DMS79 treated with DMSO at 0.1 percent for 48 hours (cell line): ENCODE data around the gene ERICH6B.
A peak's percentile ranks its signal among the peaks of the same experiment; 100 is the strongest.
"Not testable (repeated sequence)": the region's sequence is repeated elsewhere in the genome, so short reads cannot be mapped to it uniquely, and the experiment has no call there.

ENCODE experiments used
- DNase-seq: peaks from one replicate; lab custom pipeline; 2025; lab: John Stamatoyannopoulos, UW

Gene ERICH6B

DNA sequence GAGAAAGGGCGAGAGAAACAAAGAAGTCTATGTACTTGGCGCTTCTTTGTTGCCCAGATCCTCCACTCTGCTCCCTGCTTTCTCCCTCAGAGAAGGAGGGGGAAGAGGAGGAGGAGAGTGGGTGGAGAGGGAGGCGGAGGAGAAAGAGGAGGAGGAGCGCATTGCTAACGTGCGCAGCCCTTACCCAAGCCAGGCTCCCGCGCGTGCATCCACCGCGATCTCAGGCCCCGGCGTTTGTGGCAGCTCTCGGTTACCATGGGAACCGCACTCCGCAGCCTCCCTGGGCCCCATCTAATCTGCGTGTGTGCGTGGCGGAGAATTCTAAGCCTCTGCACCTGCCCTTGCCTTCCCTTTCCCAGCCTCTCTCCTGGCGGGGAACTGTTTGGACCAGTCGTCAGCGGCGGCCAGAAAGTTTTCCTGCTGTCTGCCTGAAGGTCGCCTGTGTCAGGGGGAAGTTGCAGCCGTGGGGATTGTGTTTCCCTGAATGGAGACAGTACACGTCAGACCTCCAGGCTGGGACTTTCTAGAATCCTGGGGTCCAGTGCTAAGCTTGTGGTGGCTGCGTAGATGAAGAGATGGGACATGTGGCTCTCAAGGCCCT lies at the start of gene ERICH6B:
Gene ERICH6B (minus strand): TSS at position 239 of the 601 bp plus-strand sequence. CDS start 18,734 bp downstream, outside the sequence.
- peak; percentile 38 for DNase-seq

DNA sequence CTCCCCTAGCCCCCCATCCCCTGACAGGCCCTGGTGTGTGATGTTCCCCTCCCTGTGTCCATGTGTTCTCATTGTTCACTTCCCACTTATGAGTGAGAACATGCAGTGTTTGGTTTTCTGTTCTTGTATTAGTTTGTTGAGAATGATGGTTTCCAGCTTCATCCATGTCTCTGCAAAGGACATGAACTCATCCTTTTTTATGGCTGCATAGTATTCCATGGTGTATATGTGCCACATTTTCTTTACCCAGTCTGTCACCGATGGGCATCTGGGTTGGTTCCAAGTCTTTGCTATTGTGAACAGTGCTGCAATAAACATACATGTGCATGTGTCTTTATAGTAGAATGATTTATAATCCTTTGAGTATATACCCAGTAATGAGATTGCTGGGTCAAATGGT lies 47.4 kb upstream of the ERICH6B start:
- DNase-seq: not testable (repeated sequence)

DNA sequence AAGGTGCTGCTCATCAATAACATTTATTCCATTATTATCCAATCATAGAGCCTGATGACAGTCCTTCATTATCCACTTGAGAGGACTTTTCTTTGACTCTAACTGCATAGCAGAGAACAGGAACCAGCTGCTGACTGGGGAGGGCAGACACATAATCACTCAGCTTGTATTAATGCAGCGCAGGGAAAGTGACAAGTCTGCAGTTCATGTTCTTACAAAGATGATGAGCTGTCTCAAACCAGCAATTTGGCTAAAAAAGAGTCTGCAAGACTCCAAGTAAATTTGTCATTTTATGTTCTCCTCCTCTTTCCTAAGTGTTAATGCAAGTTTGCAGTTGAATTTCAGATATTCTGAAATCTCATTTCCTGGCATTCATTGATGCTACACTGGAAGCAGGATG lies 46.6 kb upstream of the ERICH6B start:
- DNase-seq: no peak

DNA sequence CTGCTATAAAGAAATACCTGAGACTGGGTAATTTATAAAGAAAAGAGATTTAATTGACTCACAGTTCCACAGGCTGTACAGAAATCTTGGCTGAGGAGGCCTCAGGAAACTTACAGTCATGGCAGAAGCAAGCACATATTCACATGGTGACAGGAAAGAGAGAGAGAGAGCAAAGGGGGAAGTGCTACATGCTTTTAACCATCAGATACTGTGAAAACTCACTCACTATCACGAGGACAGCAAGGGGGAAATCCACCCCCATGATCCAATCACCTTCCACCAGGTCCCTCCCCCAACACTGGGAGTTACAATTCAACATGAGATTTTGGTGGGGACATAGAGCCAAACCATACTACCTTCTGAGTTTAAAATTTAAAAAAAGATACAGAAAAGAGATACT lies 44.9 kb upstream of the ERICH6B start:
- DNase-seq: not testable (repeated sequence)

DNA sequence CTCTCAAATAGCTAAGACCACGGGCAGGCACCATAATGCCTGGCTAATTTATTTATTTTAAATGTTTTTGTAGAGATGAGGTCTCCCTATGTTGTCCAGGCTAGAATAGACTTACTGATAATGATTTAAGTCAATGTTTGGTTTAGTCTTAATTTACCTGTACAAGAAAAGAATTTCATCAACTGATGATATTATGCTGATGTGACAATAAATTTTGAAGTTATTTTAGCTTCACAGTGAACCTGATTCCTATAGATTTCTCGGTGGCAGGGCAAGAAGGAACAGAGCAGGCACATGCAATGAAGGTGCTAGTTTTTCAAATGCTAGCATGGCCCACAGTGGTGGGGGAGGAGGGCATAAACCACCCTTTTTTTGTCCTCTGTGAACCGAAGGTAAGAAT lies 44.0 kb upstream of the ERICH6B start:
- DNase-seq: no peak

DNA sequence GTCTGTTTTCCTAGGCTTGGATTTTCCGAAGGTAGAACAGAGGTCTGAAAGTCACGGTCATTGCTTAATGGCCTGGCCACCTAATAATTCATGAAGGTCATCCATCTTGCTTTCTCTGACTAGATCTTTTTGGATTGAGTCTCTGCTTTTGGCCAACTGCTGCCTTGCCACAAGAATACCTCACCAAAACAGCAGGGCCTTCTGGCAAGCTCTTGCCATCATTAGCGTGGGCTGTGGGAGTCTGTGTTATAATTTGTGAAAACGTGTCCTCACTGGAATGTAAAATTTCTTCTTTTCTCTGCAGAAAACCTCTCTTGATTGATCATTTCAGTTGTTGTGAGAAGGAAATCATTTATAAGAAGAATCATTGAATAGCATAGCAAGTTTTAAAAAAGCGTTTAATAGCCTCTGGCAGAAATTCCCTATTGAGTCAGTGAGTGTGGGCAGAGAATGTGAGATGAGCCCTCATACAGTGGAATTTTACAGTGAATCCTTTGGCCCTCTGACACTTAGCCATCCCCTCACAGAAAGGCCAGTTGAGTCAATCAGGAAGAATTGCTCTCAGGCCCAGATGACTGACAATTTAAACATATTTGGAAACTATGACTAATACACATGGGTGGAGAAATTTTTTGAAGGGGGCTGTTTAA lies 43.2 kb upstream of the ERICH6B start:
- DNase-seq: no peak

DNA sequence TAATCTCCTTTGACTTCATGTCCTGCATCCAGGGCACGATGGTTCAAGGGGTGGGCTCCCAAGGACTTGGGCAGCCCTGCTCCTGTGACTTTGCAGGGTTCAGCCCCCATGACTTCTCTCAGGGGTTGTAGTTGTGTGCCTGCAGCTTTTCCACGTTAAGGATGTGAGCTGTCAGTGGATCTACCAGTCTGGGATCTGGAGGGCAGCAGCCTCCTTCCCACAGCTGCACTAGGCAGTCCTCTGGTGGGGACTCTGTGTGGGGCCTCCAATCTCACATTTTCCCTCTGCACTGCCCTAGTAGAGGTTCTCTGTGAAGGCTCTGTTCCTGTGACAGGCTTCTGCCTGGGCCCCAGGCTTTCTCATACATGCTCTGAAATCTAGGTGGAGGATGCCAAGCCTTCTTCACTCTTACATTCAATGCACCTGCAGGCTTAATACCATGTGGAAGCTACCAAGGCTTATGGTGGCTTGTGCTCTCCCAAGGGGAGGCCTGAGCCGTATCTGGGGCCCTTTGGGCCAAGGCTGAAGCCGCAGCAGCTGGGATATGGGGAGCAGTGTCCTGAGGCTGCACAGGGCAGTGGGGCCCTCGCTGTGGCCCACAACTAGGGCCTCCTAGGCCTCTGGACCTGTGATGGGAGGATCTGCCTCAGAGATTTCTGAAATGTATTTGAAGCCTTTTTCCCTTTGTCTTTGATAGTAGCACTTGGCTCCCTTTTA lies 39.3 kb upstream of the ERICH6B start:
- DNase-seq: no peak

DNA sequence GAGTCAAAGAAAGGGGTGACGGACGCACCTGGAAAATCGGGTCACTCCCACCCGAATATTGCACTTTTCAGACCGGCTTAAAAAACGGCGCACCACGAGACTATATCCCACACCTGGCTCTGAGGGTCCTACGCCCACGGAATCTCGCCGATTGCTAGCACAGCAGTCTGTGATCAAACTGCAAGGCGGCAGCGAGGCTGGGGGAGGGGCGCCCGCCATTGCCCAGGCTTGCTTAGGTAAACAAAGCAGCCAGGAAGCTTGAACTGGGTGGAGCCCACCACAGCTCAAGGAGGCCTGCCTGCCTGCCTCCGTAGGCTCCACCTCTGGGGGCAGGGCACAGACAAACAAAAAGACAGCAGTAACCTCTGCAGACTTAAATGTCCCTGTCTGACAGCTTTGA lies 29.7 kb upstream of the ERICH6B start:
- DNase-seq: not testable (repeated sequence)

DNA sequence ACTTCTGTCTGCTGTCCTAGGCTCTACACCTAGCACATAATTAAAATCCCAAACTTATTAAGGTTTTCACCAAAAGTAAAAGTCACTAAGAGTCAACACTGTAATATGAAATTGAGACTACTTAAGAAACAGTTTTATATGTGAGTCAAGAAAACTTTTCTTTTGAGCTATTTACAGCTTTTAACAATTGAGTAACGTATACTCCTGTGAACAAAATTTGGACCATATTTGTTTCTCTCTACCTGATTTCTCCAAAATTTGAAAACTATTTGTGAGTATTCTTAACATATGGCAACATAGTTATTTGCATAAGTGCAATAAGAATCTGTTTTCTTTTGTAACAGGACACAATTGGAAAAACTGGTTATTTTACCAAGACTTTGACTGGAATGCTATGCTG lies 26.6 kb upstream of the ERICH6B start:
- DNase-seq: not testable (repeated sequence)

DNA sequence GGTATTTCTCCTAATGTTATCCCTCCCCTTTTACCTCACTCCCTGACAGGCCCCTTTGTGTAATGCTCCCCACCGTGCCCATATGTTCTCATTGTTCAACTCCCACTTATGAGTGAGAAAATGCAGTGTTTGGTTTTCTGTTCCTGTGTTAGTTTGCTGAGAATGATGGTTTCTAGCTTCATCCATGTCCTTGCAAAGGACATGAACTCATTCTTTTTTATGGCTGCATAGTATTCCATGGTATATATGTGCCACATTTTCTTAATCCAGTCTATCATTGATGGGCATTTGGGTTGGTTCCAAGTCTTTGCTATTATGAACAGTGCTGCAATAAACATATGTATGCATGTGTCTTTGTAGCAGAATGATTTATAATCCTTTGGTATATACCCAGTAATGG lies 19.8 kb upstream of the ERICH6B start:
- not testable (repeated sequence) for DNase-seq

DNA sequence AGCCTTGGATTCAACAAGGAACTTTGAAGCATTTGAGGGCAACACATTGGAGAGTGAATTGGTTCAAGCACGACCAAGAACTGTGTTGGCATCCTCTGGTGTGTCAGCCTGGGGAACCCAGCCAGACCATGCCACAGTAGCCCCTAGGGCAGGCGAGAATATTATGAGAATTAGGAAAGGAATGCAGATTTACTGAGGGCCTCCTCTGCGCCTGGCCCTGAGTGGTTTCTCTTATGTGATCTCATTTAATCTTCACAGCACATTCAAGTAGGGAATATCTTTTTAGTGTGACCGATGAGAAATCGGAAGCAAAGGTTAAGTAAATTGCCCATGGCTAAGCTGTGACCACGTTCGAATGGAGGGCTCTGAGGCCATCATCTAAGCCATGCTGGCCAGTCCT lies 15.3 kb upstream of the ERICH6B start:
- no peak for DNase-seq

DNA sequence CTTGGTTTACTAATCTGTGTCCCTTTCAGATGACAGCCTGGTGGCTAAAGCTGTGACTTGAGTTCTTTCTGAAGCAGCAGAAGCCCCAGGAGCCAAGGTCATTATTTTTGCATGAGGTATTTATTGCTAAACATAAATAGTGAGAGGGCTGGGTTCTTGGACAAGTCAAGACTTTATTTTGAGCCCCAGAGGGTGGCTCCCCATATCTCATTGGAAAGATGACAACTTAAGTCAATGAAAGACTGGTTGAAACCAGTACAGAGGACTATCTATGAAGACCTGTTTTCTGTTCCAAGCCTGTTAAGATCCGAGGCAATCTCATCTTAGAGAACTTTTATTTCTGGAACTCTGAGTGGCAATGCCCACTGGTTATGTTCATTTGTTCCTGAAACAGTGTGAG lies 14.4 kb upstream of the ERICH6B start:
- no peak for DNase-seq

DNA sequence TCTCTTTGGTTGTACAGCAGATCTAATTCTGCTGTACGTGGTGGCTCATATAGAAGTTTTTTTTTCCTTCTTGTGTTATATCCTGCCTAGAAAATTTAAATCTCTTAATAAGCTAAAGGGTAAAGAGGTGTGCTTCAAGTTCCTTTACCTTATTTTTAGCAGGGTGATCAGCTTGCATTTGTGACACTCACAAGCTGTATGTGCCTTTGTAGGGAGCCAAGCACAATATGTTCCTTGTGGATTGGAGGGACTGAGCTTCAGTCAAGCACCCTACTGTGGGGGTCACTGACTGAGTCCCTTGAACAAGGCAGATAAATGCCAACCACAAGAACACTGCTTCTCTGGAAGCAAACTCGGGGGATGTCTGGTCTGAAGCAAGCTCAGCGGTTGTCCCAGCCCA lies 12.6 kb upstream of the ERICH6B start:
- DNase-seq: no peak

DNA sequence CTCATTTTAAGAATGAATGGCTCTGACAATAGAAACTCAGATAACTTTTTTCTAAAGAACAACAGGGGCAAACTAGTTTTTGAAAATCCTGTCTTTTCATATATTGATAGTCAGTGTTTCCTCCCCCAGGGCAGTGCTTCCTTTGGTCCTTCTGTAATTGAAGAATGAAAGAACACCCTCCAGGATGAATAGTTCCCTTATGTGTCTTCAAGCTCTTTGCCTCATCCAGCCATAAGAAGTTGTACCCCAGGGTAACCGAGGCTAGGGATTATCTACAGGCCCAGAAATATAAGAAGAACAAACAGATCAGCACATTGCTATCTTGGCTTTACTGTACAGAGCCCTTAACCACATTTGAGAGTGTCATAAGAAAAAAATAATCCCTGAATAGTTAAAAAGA lies 12.1 kb upstream of the ERICH6B start:
- no peak for DNase-seq

DNA sequence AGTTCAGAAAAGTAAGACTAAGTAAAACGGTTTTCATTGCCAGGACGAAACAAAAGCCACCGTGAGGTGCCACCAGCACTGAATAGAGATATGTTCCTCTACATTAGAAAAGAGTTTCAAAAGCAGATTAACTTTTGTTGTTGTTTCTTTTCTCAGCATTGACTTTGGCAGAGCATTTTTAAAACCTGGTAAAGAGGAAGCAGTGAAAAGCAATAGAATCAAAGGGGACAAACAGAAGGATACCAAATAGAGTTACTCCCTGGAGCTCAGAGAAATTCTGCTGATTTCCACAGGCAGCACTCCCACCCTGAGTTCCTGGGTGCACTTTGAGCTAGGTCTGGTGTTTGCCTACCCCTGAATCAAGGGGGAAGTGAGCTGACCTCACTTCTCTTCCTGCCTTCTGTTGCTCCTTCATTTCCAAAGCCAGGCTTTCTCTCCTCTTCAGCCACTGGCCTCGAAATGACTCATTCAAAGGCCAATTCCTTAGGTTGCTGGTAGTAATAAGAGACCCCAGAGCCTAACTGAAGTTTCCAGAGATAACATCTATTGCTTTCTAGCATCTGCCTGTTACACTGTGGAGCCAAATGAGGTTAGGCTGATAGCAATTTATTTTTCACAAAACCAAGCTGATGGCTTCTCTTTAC lies 11.3 kb upstream of the ERICH6B start:
- no peak for DNase-seq

DNA sequence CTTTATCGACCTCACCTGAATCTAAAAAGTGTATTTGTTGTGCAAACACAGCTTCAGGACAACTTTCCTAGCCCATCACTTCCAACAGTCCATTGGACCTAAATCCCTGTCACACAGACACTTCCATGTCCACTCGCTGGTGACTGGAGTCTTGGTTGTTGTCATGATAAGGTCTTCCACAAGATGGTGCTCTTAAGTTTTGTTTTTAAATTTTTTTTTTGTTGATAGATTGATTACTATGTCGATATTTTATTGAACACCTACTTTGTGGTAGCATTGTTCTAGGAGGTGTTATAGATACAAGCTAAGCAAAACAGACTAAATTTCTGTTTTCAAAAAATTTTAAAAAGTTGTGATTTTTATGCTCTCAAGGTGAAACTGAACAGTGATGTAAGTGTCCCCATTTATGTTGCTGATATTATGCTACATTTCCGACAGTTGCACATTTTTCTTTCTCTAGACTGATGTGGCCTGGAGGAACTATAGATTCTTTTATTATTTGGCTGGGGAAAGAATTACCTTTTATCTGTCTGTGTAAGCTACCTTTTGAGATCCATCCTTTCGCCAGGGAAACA lies 8.1 kb upstream of the ERICH6B start:
- no peak for DNase-seq

DNA sequence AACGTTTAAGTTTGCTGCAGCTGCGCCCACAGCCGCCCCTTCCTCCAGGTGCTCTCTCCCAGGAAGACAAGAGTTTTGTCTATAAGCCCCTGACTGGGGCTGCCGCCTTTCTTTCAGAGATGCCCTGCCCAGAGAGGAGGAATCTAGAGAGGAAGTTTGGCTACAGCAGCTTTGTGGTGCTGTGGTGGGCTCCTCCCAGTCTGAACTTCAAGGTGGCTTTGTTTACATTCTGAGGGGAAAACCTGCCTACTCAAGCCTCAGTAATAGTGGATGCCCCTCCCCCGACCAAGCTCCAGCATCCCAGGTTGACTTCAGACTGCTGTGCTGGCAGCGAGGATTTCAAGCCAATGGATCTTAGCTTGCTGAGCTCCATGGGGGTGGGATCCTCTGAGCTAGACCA lies 6.4 kb upstream of the ERICH6B start:
- no peak for DNase-seq

DNA sequence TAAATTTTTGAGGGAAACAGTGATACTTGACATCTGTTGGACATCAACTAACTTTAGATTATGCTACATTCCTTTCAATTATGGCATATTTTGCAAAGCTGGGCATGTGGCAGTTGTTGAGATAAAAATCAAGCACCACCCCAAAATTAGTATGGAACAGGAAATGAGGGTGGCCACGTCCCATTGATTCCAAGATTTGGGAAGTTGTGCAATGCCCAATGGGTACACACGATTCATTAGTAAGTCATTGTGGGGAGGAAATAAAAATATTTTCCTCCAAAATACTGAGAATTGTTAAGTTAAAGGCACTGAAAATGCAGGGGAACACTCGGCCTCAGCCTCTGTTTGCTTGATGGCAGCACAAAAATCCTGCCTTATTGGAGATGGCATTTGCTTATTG lies 7.6 kb downstream of the ERICH6B start:
- no peak for DNase-seq

DNA sequence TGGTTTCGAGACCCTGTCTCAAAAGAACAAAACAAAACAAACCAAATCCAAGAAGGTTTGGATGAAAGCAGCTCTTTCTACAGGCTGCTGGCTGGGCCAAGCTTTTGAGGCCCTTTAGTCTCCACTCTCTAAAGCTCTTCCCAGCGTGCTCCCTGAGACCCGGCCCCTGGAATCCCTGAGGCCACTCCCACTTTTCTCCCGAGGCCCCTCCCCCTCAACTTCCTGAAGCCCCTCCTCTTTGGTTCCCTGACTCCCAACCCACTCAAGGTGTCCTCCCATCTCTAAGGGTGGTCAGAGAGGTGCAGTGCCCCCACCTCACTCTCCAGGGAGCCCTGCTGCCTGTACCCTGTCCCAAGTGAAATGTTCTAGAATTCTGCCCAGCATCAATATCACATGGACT lies 10.6 kb downstream of the ERICH6B start:
- DNase-seq: no peak

DNA sequence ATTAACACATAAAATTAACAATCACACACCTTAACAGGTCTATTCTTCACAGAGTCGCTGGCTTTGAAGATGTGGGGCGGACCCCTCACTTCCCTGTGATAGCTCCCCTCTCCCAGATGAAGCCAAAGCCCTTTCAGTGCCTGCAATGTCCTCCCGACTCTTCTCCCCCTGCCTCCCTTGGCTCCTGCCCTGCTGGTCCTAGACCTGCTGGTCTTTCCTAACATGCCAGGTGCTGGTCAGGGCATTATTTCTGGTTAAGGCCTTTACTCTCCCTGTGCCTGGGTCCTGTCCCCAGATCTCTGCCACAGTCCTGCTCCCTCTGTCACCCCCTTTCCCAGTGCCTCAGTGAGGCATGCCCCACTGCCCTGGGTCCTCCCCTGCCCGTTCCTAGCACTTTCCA lies 12.2 kb downstream of the ERICH6B start:
- no peak for DNase-seq

DNA sequence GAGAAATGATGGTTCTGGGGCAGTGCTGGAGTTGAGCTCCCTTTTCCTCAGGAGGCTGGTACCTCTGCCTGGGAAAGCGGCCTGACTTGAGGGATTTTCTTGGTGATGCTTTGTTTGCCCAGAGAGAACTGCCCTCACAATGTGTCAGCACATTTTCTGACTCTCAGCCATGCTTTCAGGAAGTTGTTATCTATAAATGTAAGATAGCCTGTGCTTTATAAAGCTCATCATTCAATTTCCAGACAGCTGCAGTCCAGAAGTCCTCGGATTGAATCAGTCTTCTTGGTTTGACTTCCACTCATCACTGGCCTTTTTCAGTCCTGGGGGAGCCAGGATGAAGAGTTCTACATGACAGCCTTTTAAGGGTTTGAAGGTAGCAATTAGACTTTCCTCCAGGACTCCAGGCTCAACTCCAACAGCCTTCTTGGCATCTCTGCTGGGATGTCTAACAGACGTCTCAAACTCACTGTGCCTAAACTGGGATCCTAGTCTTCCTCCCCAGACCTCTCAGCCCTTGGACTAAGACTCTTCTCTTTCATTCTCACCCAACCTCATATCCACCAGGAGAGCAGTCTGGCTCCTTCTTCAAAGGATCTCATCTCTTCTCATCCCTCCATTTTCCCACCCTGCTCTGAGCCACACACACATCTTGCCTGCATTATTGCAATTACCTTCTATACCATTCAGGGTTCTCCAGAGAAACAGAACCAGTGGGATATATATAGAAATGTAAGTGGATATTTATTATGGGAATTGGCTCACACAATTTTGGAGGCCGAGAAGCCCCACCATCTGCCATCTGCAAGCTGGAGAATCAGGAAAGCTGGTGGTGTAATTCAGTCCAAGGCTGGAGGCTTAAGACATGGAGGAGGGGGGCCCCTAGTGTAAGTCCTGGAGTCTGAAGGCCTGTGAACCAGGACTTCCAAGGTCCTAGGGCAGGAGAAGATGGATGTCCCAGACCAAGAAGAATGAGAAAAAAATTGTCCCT lies 13.1 kb downstream of the ERICH6B start:
- no peak for DNase-seq
